Stimulated activated CD8-positive, alpha-beta memory T cell treated with anti-CD3 and anti-CD28 coated beads, Interleukin-2, amount 100 ng/mL, for 48 hours (primary cell): ENCODE measurements around the gene DNAH7.

Experiments used
- DNase-seq, 2 donors: peaks; one replicate each; pipeline ENCODE4 v3.0.0-alpha.2; 2020; ENCODE audit warnings: low read depth in 2 of 2

The DNAH7 gene

GRCh38 chr2:195810340-195811098 lies 258.1 kb downstream of the DNAH7 start:
- no peak for DNase-seq

DNA sequence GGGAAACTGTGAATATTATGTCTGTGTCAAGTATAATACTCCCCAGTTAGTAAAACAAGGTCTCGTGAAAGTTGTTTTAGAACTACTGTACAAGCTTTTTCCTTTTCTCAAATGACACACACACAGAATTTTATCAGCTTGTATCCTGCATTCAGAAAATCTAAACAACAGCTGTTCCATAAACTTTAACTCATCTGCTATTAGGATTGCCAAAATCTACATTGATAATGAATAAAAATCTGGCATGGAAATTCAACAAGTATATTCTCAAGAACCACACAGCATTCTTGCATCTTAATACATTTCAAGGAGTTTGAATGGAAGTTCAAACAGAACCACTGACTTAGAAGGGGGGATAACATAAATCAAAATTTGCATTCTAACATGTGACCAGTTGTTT lies 260.4 kb downstream of the DNAH7 start:
- DNase-seq, result no peak

DNA sequence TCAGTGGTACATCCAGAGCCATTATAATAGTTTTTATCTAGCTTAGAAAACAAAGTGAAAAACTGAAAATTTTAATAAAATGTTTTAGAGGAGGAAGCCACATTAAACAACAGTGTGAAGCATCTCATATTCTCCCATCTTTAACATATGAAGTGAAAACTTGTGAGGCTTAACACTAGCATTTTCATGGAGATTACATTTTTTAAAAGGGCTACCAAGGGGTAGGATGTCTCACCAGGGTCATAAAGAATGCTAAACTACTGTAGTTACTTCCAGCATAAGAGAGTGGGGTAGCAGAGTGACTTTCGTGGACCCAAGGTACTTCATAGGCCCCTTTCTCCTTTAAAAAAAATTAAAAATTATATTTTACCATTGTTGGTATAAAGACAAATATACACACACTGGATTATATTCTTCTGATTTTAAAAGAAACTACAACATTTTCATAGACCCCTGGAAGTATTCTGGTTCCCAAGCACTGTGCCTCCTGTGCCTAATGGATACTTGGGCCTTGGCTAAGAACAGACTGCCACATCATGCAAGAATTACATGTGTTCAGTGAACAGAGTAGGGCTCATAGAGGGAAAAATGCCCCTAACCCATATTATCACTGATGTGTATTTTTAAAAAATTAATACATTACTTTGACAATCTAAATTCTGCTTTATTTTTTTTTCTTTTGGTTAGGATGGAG lies 263.2 kb downstream of the DNAH7 start:
- DNase-seq, result no peak

DNA sequence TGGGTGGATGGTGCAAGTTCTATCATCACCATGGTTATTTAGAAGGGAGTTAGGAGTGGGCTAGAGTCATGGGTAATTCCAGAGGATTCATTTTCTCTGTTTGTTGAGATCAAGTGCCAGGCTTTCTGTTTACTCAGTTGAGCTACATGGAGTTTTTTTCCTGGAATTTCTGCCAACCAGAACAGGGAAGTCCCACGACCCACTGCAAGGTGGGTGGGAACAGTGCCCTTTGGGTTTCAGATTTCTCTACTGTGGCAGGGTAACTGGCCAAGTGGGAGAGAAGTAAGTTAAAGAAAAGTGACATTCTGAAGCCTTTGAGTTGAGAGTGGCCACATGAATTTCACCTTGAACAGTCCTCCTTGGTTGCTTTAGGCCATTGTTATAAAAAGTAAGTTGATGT lies 272.8 kb downstream of the DNAH7 start:
- no peak for DNase-seq

- no peak for DNase-seq
Observed at GRCh38 chr2:195793881-195794280, 274.8 kb downstream of the DNAH7 start.

DNA sequence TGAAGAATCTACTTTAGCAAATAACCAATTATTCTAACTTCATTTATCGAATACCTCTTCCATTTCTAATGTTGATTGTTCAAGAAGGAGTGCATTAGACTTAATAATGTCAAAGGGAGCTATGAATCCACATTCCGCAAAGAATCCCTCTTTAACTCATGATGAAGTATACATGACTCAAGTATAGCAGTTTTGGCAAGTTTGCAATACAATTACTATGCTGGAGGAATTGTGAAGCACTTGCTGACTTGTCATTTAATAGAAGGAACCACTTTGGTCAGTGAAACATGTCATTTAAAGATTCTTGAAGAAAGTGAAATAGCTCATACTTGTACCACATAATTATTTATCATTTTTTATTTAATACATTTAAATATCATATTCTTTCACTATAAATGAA lies 286.5 kb downstream of the DNAH7 start:
- no peak for DNase-seq

DNA sequence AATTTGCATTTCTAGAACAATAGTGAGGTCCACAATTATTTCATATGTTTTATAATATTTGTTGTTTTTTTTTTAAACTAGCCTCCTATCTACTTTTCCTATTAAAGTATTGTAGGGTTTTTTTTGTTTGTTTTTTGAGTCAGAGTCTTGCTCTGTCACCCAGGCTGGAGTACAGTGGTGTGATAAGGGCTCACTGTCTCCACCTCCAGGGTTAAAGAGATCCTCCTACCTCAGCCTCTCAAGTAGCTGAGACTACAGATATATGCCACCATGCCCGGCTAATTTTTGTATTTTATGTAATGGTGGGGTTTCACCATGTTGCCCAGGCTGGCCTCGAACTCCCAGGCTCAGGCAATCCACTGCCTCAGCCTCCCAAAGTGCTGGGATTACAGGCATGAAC lies 289.1 kb downstream of the DNAH7 start:
- DNase-seq, result no peak

- no peak for DNase-seq
Observed at GRCh38 chr2:195769975-195770374, 298.7 kb downstream of the DNAH7 start.

- no peak for DNase-seq
Observed at GRCh38 chr2:195768431-195768830, 300.2 kb downstream of the DNAH7 start.

- no peak for DNase-seq
Observed at GRCh38 chr2:195766691-195767090, 301.9 kb downstream of the DNAH7 start.

GRCh38 chr2:195763866-195764265 lies 304.8 kb downstream of the DNAH7 start:
- no peak for DNase-seq

- no peak for DNase-seq
Observed at GRCh38 chr2:195759877-195760276, 308.8 kb downstream of the DNAH7 start.

DNA sequence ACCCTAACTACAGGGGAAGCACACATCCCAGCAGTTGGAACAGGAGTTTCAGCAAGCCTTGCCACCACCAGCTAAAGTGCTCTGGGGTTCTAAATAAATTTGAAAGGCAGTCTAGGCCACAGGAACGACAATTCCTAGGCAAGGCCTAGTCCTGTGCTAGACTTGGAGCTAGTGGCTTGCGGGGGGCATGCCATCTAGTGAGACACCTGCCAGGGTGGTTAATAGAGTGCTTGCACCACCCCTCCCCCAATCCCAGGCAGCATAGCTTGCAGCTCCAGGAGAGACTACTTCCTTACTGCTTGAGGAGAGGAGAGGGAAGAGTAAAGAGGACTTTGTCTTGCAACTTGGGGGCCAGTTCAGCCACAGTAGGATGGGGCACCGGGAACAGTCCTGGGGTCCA lies 309.8 kb downstream of the DNAH7 start:
- no peak for DNase-seq

- DNase-seq, result no peak
Observed at GRCh38 chr2:195756218-195756942, 312.3 kb downstream of the DNAH7 start.

- DNase-seq, result no peak
Observed at GRCh38 chr2:195741191-195741590, 327.4 kb downstream of the DNAH7 start.

- DNase-seq, result no peak
Observed at GRCh38 chr2:195737511-195738325, 330.9 kb downstream of the DNAH7 start.

DNA sequence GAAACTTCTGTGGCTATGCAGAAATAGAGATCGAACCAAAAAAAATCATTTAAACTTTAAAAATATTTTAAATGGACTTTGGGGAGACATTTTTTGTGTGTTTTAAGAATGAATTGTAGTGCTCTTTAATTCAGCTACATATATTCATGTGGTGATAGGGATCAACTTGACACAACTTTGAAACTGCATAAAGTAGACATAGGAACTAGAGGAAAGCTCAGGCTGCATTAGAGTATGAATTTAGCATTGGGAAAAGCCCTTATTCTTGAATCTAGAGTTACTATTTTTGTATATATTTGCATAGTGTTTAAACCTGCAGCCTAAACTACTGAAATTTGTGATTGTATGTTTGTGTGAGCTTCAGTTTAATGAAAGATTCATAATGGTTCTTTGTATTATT lies 333.3 kb downstream of the DNAH7 start:
- DNase-seq, result no peak

- DNase-seq, result no peak
Observed at GRCh38 chr2:195734931-195735330, 333.7 kb downstream of the DNAH7 start.

DNA sequence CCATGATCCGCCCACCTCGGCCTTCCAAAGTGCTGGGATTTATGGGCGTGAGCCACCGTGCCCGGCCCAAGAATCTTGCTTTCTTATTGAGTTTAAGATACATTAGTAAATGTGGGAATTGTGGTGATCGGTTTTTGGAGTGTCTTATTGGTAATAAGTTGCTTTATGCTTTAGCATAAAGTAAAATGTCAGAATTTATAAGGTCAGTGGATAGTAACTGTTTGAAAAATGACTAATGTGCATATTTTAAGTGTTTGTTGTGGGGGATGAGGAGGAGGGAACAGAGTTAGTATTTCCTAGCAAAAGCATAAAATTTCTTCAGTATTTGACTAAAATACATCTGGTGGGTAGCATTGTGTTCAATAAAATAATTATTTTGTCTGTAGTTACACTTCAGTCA lies 334.2 kb downstream of the DNAH7 start:
- no peak for DNase-seq

DNA sequence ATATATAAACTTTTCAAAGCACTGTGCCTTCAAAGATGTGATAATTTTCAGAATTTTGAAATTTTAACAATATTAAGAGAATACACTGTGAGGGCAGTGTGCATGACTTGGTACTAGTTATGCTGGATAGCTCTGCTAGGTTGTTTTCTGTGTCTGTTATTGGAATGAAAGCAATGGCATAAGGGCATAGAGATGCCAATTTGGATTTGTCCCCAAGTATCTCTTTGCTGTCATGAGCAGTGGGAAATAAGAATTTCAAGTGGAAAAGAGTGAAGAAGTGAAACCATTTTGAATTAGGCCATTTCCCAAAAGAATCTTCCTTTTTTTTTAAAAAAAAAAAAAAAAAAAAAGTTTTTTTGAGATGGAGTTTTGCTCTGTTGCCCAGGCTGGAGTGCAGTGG lies 334.8 kb downstream of the DNAH7 start:
- no peak for DNase-seq

GRCh38 chr2:195732574-195732973 lies 336.1 kb downstream of the DNAH7 start:
- DNase-seq, result no peak

- no peak for DNase-seq
Observed at GRCh38 chr2:195730912-195731311, 337.7 kb downstream of the DNAH7 start.
